ENCODE results near the gene BDH1.
"Not testable (repeated sequence)": the region's sequence is repeated elsewhere in the genome, so short reads cannot be mapped to it uniquely, and the experiment has no call there.

Gene BDH1

GRCh38 chr3:197577366-197578074, 21.8 kb upstream of the BDH1 start:
- DNase-seq = no peak

- DNase-seq = no peak
Measured at GRCh38 chr3:197576838-197577237, 21.1 kb upstream of the BDH1 start.

- no peak for DNase-seq
Measured at GRCh38 chr3:197575362-197575761, 19.6 kb upstream of the BDH1 start.

- DNase-seq = not testable (repeated sequence)
Measured at GRCh38 chr3:197574396-197574991, 18.7 kb upstream of the BDH1 start.

GRCh38 chr3:197573048-197573767, 17.4 kb upstream of the BDH1 start:
- DNase-seq = no peak

- not testable (repeated sequence) for DNase-seq
Measured at GRCh38 chr3:197571880-197572172, 16.1 kb upstream of the BDH1 start.

GRCh38 chr3:197571074-197571879, 15.5 kb upstream of the BDH1 start:
- DNase-seq = not testable (repeated sequence)

- DNase-seq = not testable (repeated sequence)
Measured at GRCh38 chr3:197569433-197569832, 13.7 kb upstream of the BDH1 start.

GRCh38 chr3:197567904-197568681, 12.3 kb upstream of the BDH1 start:
- no peak for DNase-seq

- DNase-seq = not testable (repeated sequence)
Measured at GRCh38 chr3:197566155-197566554, 10.4 kb upstream of the BDH1 start.

- no peak for DNase-seq
Measured at GRCh38 chr3:197564097-197564843, 8.5 kb upstream of the BDH1 start.

GRCh38 chr3:197562398-197563251, 6.9 kb upstream of the BDH1 start:
- no peak for DNase-seq

- DNase-seq = no peak
Measured at GRCh38 chr3:197561926-197562325, 6.2 kb upstream of the BDH1 start.

GRCh38 chr3:197559651-197560050, 3.9 kb upstream of the BDH1 start:
- no peak for DNase-seq

- peak; percentile 94 for DNase-seq
Measured at GRCh38 chr3:197554562-197555280, 1.0 kb downstream of the BDH1 start.

GRCh38 chr3:197554196-197554561, 1.6 kb downstream of the BDH1 start:
- DNase-seq = no peak

GRCh38 chr3:197552198-197552597, 3.6 kb downstream of the BDH1 start:
- no peak for DNase-seq

- DNase-seq = no peak
Measured at GRCh38 chr3:197550489-197550888, 5.3 kb downstream of the BDH1 start.

GRCh38 chr3:197549261-197549885, 6.4 kb downstream of the BDH1 start:
- no peak for DNase-seq

Measured in NCI-H2029 (cell line).